Stimulated activated naive CD8-positive, alpha-beta T cell treated with anti-CD3 and anti-CD28 coated beads, Interleukin-15, Interleukin-2, amounts not matched to agents 100 U/mL and 50 U/mL, for 24 hours (primary cell): Measurements from ENCODE around the gene NEDD4L.

Experiments used
- ATAC-seq: fragments of 150-1000 bp; cut with Tn5 transposase; one replicate; pipeline ENCODE4 v1.10.0; 2021
- DNase-seq: peaks from one replicate; pipeline ENCODE4 v3.0.0; 2021

NEDD4L gene

DNA sequence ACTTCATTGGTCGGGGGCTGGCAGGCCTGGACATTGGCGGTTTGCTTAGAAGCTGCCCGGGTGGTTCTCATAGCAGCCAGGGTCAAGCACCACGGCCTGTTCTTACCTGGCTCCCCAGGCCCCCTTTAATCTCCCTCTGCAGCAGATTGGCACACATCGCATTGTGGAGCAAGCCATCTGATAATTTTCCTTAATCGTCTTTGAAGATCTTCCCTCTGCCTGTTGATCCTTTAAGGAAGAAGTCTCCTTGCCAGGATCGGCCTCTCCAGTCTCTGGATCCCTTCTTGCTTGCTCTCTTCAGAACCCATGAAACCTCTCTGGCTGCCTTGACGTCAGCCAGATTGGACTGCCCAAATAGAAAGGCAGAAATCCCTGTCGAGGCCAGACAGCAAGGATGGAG is 75.8 kb downstream of the NEDD4L start:
- DNase-seq (no peak), ATAC-seq (no peak)

DNA sequence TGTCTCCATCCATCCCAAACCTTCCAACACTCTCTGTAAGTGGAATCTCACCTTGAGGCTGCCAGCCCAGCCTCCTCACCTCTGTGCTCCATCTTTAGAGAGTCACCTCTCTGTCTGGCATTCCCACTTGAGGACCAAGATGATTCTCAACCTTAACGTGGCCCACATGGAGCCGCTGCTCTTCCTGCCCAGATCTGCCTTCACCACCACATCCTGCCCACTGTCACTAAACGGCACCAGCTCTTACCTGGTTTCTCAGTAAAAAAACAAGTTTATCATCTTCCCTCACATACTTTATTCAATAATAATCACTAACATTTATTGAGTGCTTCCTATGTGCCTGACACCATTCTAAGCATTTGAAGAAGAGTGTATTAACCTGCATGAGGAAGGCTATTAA is 80.4 kb downstream of the NEDD4L start:
- ATAC-seq (no peak), DNase-seq (no peak)

DNA sequence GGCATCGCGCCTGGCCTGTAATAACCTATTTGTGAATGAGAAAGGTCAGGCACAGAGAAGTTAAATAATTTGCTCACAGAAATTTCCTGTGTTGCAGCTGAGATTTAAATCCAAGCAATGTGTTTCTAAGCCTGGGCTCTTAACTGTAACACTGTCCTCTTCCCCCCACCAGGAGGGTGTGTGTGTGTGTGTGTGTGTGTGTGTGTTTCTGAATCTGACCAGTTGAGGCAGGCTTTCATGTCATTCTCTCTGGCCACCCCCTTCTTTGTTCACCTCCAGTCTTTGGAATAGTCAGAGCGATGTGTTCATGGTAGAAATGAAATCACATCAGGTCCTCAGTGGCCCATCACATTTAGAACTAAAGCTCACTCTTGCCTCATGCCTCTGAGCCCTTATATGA is 81.2 kb downstream of the NEDD4L start:
- ATAC-seq (no peak), DNase-seq (no peak)

DNA sequence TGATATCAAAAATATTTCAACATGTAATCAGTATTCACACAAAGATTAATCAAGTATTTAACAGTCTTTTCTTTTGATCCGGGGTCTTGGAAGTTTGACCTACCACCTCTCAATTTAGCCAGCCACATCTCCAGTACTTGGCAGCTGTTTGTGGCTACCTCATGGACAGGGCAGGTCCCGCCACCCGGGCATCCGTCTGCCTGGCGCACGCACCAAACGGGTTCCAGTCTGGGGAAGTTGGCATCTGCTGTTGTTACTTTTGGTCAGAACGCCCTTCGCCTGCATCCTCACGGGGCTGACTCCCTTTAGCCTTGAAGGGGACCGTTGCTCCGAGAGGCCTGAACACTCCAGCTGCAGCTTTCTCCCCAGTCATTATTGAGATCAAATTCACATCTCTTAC is 81.7 kb downstream of the NEDD4L start:
- DNase-seq (no peak), ATAC-seq (no peak)

DNA sequence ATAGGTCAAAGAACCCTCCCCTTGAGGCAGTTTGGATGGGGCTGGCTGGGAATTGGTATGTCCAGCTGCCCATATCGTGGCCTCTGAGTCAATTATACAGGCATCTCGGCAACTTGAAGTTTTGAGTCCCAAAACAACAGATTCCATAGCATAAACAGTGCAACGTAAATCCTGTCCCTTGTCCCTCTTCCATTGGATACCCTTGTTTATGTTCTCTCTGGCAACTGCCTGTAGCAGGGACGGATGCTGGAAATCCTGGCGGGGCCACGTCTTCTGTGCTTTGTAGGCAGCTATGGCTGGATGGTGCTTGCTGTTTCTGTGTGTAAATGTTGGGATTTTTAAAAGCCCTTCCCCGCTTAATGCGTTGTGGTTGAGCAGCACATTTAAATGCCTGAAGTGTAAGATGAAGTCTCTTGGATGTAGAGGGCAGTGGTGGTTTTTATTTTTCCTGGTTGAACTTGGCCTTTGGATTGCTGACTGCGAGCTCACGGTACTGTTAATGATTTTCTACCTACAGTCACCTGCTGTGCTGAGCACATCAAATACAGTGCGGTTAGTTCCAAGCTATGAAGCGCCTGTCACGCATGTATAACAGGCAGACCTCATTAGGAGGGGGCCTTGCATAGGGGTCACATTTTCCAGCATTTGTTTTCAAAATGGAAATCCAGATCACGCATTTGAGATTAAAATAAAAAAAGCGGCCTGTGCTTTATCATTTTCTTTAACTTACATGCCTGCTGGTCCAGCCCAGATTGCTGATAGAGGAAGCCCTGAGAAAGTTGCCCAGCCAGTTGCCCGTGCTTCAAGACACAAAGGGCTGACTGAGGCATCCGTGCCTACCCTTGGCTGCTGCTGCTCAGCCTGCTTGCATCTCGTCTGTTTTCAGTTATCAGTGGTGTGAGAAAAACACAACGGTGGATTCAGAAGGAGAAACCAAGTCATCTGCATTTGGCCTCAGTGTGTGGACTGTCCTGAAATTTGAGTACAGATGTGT is 84.7 kb downstream of the NEDD4L start:
- ATAC-seq (no peak), DNase-seq (no peak)

DNA sequence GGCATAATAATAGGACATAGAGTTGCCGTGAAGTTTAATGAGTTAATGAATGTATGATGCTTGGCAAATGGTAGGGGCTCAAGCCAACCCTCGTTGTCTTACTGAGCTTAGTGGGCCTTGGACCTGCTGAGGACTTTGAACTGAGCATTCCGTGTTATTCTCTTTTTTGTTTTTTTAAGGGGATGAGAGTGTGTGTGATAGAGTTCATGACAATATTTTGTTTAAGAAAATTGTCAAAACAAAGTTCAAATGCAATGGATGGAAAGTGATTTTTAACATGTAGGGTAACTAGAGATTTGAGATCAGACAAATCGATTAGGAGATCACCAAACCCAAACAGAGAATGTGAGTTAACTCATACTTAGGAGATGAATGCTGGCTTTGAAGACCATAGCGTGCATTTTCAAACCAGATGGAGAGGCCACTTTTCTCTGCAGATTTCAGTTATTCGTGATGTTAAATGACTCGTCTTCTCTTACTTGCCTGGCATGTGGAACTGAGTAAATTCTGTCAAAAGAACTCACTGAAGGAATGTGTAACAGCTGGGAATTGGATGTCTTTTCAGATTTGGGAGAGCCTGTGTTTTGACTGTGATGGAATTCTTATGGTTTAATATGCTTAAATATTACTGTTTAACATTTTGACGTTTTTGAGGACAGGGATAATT is 88.7 kb downstream of the NEDD4L start:
- ATAC-seq (no peak), DNase-seq (no peak)

DNA sequence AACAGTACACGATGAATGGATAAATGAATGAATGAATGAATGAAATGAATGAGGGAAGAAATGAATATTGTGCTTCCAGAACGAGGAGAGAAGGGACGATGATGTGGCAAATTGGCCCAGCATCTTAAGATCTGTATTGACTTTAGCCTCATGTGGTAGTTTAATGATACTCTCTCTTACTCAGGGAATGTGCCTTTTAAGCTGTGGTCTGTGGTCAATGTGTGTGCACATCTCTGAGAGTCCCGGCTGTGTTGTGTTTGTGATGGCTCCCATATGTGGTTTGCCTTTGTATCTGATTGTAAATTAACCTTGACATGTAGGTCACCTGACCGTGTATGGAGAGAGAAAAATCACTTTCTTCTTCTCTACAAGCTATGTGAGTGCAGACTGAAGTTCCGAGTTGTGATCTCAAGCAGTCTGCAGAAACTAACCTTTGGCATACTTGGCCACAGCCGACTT is 91.2 kb downstream of the NEDD4L start:
- DNase-seq (peak; percentile 23), ATAC-seq (peak; percentile 91)

DNA sequence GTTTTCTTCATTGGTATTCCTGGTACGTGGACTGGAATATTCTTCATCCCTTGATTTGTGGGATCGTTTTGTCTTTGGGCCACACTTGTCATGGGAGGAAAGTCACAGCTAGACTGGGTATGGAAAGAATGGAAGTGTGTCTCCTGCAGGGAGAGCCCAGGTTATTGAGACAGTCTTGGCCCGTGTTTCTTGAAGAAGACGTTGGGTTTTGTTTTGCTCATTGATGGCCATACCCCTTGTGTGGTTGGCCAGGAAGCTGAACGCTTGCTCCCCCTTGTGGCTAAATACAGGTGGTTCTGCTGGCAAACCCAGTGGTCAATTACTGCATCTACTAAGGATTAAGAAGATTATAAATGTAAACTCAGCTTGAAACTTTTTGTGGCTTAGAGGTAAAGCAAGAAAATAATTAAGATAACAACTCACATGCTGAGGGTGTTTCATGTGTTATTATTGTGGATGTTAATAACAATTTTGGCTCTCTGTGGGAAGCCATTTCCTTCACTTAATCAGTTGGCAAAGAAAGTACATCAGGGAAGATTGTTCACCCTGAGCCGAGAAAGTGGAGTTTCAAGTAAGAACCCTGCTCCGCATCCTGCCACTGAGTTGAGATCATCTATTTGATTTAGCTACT is 91.8 kb downstream of the NEDD4L start:
- ATAC-seq (peak; percentile 63), DNase-seq (peak; percentile 58)

DNA sequence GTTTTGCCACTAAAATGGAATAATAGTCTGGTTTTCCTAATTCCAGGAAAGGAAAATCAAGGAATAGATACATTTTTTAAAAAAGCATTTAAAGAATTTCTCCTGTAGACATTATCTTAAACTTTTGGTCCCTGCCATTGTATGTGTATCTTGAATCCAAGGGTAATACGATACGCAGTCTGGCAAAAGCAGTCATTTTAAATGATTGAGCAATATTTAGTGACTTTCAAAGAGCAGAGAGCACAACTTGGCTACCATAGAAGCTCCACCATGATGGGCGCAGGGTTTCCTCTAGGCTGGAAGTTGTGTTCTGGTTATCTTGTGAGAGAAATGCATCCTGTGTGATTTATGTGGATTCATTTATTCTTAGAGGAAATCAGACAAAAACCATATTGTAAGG is 92.9 kb downstream of the NEDD4L start:
- no peak for ATAC-seq
- DNase-seq = no peak

DNA sequence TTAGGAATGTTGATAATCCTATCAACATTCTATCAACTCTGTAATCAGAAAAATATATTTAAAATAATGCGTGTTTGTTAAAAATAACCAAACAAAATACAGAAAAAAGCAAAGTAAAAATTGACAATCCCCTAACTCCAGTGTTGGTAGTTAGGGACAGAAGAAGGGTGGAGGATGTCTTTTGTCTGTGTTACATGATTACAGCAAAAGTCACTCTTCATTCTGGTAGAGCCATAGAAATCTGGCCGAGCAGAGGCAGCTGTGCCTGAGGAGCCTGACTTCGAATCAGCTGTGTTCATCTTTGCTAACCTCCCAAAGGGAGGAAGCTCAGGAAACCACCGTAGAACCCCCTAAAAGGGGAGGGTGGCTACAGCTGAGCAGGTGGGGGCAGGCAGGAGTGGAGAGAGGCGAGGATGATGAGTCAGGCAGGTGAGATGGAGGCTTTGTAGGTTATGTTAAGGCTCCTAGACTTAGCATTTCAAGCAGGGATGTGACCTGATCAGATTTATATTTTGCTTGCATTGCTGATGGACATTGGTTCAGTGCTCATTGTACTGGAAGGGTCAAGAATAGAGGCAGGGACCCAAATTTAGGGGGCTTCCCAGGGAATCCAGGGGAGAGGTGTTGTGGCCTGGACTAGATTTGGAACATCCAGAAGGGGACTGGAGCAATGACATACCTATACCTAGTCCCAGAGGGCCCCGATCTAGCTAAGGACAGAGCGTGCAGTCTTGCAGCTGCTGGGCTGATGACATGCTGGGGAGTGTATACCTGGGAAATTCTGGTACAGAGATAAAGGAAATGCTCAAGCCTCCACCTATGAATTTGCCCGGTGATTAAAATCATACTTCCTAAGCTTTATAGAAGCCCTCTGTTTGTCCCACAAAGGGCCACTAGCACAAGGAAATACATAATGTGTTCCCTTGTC is 95.7 kb downstream of the NEDD4L start:
- ATAC-seq (no peak), DNase-seq (no peak)

DNA sequence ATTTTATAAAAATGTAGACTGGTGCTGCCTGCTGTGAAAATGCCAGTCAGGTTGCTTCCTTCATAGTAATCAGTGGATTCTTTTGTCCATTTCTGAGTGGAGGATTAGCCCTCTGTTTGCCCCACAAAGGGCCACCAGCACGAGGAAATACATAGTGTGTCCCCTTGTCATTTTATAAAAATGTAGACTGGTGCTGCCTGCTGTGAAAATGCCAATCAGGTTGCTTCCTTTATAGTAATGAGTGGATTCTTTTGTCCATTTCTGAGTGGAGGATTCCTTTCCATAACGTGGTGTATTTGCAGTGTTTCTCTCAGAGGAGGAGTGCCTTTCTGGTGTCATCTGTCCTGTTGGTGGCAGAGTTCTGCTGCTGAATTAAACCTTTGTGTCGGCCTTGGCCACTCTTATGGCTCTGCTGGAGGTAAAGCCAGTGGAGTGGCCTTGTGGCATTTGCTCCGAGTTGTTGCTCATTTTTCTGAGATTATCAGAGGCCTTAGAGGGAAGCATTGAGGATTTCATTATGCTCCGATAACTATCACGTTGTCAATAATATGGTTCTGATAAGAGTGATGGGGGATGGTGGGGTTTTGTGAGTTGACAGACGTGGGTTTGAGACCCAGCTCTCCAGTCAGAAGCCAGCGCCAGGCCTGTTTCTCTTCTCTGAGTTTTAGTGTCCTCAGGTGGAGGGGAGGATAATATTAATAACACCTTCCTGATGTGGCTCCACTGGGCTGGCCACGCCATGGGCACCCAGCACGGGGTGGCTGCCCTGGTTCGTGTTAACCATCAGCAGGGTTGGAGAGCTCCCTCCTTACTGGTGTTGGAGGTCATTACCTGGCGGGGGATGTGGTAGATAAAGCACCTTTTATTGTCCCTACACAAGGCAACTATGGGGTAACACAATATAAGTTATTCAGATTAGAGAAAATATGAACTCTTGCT is 96.6 kb downstream of the NEDD4L start:
- no peak for DNase-seq
- ATAC-seq = no peak

DNA sequence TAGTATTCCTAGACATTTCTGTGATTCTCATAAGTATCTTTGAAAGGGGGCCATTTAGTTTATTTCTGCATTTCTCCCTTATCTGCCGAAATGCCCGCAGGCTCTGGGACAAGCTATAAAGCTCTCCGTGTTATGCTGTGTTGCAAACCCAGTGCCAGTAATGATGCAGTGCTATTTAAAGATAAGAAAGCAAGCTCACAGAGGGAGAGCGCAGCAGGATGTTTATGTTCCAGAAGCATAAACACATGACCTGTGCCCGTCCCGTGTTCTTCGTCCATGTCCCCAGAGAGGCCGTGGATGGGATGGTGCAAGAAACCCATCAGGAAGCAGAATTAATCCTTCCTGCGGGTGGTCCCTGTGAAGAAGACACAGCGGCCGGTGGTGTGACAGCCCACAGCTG is 99.4 kb downstream of the NEDD4L start:
- DNase-seq = no peak
- no peak for ATAC-seq

DNA sequence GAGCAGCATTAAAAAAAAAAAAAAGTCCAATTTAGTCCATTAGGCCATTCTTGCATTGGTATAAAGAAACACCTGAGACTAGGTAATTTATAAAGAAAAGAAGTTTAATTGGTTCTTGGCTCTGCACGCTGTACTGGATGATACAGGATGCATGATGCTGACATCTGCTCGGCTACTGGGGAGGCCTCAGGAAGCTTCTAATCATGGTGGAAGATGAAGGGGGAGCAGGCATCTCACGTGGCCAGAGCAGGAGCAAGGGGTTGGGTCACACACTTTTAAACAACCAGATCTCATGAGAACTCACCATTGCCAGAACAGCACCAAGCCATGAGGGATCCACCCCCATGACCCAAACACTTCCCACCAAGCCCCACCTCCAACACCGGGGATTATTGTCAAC is 100.1 kb downstream of the NEDD4L start:
- DNase-seq (no peak), ATAC-seq (no peak)

DNA sequence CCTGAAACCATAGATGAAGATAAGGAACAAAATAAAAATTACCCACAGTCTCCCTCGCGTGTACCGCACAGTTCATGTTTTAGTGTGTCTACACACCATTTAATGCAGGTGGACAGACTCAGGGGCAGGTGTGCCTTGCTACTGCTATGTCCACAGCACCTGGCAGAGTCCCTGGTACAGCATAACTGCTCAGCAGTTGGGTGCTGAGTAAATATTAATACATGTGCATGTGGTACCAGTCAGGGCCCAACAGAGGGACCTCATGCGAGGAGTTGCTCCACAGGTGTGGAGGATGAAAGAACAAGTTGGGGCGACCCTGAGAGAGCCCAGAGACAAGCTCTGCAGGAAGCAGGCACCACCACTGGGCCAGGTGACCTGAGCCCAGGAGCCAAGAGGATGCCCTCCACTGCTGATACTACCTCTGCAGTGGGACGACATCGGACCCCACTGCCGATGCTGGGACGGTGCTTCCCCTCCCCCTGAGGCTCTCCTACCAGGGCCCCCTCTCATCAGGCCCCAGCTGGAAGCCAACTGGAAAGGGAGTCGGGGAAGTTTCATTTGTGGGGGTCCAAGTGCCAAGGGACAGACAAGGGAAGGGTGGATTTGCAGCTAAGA is 100.8 kb downstream of the NEDD4L start:
- ATAC-seq = no peak

DNA sequence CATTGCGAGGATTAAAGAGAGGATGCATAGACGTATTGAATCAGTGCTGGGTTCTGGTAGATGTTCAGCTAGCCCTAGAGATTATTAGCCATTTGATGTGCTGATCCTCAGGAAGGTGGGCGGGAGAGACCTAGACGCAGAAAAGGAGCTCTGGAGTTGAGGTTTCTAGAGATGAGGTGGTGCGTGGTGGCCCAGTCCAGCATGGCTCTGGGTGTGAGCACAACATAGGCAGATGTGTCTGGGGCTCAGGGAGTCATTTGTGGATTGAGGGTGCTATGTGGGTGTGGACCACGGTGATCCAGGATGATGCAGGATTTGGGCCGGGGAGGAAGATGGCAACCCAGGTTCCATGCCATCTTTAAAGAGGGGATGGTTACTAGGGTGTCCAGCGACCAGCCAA is 102.1 kb downstream of the NEDD4L start:
- ATAC-seq = no peak

More for the DNA sequence above, 100.8 kb downstream of the NEDD4L start:
- DNase-seq = no peak

DNA sequence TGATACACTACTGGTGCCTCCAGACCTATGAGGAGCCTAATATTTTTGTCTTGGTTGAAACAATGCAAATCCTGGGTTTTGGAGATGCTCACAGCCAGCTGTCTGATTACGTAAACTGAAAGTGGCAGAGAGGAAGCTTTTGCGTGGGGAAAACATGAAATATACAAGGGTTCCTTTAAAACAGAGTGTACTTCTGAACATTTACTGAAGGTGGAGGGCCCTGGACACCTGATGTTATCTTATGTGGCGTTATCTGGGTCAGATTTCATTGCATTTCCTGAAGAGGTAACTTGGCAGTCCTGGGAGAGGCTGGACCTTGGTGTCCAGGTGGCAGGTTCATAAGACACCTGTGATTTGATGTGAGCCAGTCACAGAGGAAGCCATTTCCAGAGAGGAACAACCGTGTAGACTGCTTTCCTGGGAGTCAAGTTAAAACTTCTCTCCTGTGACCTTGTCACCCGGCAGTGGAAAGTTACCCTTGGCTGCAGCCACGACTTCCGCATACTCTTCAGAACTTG is 105.0 kb downstream of the NEDD4L start:
- DNase-seq (no peak), ATAC-seq (no peak)

More for the DNA sequence above, 102.1 kb downstream of the NEDD4L start:
- no peak for DNase-seq

DNA sequence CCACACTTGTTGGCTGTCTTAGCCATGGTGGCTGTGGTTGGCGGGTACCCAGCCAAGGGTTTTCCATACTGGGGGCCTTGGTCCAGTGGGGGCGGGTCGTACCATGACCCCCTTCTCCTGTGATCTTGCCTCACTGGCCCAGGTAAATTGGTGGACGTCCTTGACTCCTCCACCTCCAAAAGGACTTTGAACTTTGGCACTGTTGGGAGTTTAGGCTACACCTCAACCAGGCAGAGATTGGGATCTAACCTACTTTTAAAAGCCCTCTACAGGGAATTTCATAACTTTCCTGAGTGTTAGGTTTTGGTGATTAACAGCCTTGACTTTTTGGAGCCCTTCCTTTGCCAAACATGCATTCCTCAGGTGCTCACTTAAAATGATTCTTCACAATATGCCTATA is 106.7 kb downstream of the NEDD4L start:
- ATAC-seq = no peak
- DNase-seq = no peak

DNA sequence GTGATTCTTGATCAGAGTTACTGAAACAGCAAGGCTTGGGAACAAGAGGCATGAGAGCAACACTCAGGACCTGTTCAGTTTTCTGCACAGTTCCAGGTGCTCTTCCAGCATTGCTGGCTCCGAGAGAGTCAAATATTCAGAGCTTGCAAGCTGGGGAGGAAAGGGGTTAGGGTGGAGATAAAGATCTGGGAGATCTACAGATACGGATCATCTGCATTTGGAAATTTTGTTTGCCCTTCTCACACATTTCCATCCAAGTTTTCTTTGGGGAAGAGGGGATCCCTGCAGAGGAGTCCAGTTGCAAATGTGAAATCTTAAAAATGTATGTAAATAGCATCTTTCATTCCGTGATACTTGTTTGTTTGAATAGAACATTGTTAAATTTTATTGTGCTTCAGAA is 108.2 kb downstream of the NEDD4L start:
- ATAC-seq = no peak

DNA sequence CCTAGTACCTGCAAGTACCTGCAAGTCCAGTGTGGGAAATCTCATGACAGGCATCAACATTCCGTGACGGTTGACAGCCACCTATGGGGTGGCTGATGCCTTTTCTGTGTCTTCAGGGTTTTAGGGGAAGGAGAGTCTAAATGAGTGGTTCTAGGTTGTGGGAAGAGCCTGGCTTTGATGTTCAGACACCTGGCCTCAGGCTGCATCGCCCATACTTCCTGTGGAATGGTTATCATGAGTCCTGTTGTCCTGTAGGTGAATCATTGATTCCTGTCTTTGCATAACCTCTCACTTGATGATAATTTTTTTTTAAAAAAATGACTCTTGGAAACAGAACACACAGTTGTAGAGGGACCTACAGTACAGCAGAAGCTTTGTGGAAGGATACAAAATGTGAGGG is 108.9 kb downstream of the NEDD4L start:
- ATAC-seq = no peak
- DNase-seq = no peak

More for the DNA sequence above, 108.2 kb downstream of the NEDD4L start:
- DNase-seq = no peak

DNA sequence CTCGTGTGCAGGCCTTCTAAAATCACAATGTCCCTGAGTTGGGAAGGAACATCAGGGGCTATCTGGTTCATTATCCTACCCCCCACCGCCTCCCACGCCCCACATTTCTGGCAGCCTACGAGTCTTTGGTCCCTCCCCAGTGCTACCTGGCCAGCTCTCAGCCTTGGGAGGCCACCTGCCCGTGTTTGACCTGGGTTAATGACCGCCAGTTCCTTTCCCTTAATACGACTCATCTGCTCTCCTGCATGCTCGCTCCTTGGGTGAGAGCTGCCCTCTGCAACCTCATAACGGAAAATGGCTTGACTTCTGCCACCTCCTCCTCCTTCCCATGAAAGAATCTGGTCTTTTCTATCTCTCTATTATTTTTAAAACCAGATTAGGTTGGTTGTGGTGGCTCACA is 112.5 kb downstream of the NEDD4L start:
- DNase-seq (no peak), ATAC-seq (no peak)
